ENCODE results near the gene C2CD3.
"Not testable (repeated sequence)": the region's sequence is repeated elsewhere in the genome, so short reads cannot be mapped to it uniquely, and the experiment has no call there.

Gene C2CD3

GRCh38 chr11:73990730-73991129 is 180.1 kb downstream of the C2CD3 start:
- TF ChIP-seq, protein P1, sequence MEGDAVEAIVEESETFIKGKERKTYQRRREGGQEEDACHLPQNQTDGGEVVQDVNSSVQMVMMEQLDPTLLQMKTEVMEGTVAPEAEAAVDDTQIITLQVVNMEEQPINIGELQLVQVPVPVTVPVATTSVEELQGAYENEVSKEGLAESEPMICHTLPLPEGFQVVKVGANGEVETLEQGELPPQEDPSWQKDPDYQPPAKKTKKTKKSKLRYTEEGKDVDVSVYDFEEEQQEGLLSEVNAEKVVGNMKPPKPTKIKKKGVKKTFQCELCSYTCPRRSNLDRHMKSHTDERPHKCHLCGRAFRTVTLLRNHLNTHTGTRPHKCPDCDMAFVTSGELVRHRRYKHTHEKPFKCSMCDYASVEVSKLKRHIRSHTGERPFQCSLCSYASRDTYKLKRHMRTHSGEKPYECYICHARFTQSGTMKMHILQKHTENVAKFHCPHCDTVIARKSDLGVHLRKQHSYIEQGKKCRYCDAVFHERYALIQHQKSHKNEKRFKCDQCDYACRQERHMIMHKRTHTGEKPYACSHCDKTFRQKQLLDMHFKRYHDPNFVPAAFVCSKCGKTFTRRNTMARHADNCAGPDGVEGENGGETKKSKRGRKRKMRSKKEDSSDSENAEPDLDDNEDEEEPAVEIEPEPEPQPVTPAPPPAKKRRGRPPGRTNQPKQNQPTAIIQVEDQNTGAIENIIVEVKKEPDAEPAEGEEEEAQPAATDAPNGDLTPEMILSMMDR (IDR thresholded peaks at IDR 0.05; ENCODE audit: insufficient read depth, low read depth, low read length, missing control alignments) = no peak
- no peak overlapping the region for H3K4me3 ChIP-seq (ENCODE audit: low read depth, low read length)
- DNase-seq (ENCODE audit: low read depth) = no peak

DNA sequence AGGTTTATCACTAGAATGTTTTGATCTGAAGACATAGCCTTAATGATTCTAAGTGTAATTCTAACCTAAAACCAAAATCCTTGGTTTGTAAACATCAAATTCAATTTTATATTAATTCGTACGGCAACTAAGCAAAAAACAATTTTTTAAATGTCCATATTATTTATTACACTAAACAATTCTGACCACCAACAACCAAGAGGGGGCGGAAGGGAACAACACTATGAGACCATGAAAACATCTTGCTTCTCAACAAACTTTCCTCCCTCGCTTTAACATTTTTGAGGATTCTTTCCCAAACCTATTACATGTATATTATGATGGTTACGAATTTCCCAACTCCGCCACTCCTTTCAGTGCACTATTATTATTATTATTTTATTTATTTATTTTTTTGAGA is 181.6 kb downstream of the C2CD3 start:
- no peak for DNase-seq (ENCODE audit: low read depth)
- TF ChIP-seq, protein P1 (IDR thresholded peaks at IDR 0.05; ENCODE audit: insufficient read depth, low read depth, low read length, missing control alignments) = peak; percentile 20
- H3K4me3 ChIP-seq (ENCODE audit: low read depth, low read length) = no peak overlapping the region

DNA sequence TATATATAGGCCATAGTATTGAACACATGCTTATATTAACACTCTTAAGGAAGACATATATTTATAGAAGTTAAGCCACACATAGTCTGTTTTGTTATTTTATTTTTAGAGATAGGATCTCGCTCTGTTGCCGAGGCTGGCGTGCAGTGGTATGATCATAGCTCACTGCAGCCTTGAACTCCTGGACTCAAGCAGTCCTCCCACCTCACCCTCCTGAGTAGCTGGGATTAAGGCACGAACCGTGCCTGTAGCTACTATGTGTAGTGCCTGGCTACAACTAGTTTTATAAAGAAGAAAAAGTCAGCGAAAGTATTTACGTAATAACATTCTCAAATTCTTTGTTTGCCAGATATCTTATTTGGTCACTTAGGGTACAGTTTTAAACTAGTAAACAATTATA is 182.6 kb downstream of the C2CD3 start:
- TF ChIP-seq, protein P1 (IDR thresholded peaks at IDR 0.05; ENCODE audit: insufficient read depth, low read depth, low read length, missing control alignments) = no peak
- no peak for DNase-seq (ENCODE audit: low read depth)
- H3K4me3 ChIP-seq (ENCODE audit: low read depth, low read length) = no peak overlapping the region

GRCh38 chr11:73985661-73986060 is 185.1 kb downstream of the C2CD3 start:
- not testable (repeated sequence) for DNase-seq (ENCODE audit: low read depth)

DNA sequence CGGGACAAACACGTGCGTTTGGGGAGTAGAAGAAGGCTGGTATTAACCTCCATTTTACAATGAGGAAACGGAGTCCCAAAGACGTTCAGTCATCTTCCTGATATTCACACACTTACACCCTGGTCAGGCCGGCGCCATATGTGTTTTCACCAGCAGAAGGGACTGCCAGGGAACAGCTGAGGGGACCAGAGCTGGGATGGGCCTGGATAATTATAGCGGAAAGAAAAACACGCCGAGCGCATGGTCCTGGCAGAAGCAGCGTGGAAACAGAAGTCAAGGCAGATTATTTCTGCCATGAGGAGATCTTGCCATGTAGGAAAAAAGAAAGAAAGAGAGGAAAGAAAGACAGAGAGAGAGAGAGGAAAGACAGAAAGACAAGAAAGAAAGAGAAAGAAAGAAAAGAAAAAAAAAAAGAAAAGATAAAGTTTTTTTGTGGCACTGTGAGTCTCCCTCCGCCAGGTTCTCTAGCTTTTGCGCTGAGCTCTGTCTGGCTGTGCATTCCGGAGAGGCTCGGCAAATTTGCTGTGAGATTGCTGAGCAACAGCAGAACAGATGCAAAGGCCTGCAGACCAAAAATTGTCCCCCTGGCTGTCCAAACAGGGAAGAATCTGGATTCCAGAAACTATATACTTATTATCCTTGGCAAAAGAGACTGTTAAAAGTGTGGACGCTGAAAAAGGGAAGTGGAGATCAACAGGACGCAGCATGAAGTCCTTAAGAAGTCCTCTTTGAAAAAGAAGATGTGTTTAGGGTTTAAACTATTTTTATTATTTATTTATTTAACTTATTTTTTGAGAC is 186.9 kb downstream of the C2CD3 start:
- TF ChIP-seq, protein P1 (IDR thresholded peaks at IDR 0.05; ENCODE audit: insufficient read depth, low read depth, low read length, missing control alignments) = no peak
- no peak for DNase-seq (ENCODE audit: low read depth)
- H3K4me3 ChIP-seq (ENCODE audit: low read depth, low read length) = peak overlapping the region; percentile 96

More at GRCh38 chr11:73985661-73986060, 185.1 kb downstream of the C2CD3 start:
- H3K4me3 ChIP-seq (ENCODE audit: low read depth, low read length) = not testable (repeated sequence)

GRCh38 chr11:73982990-73983740 is 187.6 kb downstream of the C2CD3 start:
- TF ChIP-seq, protein P1 (IDR thresholded peaks at IDR 0.05; ENCODE audit: insufficient read depth, low read depth, low read length, missing control alignments) = no peak
- H3K4me3 ChIP-seq (ENCODE audit: low read depth, low read length) = peak overlapping the region; percentile 96
- peak; percentile 98 for DNase-seq (ENCODE audit: low read depth)

DNA sequence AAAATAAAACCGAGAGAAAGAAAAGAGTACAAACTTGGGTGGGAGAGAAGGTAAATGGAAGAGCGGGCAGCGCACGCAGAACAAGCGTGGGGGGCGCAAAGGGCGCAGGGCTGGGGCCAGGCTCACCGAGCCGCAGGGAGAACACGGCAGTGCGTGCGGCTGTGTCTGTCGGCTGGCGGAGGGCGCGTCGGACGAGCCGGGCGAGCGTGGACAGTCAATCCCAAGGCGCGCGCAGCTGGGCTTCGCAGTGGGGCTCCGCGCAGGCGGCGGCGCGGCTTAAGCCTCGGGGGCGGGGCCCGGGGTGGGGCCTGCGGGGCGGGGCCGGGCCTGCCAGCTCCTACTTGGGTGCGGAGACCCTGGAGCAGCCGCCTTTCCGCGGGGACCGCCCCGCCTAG is 188.2 kb downstream of the C2CD3 start, which contains the start of gene UCP2:
TSS of gene UCP2 (minus strand) at position 249 of the 395 bp plus-strand sequence. CDS start 4,465 bp downstream, outside the sequence.
- DNase-seq (ENCODE audit: low read depth) = peak; percentile 91
- TF ChIP-seq, protein P1 (IDR thresholded peaks at IDR 0.05; ENCODE audit: insufficient read depth, low read depth, low read length, missing control alignments) = no peak

More for the DNA sequence above, 188.2 kb downstream of the C2CD3 start, which contains the start of gene UCP2:
- H3K4me3 ChIP-seq (ENCODE audit: low read depth, low read length) = peak within 1 kb of the TSS; percentile 96
